Activated naive CD4-positive, alpha-beta T cell treated with anti-CD3 and anti-CD28 coated beads, Interleukin-2, amount 10 ng/mL, durations not matched to agents 7 days and 5 days (primary cell): ENCODE results near the gene EIF4G3.
"Not testable (repeated sequence)": the region's sequence is repeated elsewhere in the genome, so short reads cannot be mapped to it uniquely, and the experiment has no call there.

Experiments used
- CTCF ChIA-PET: fragments of 350-600 bp; sonication (Branson Sonifier 250); formaldehyde crosslinking; loops from one replicate; lab custom pipeline; 2021; ENCODE audit warnings: antibody characterized with exemption; lab: Charles Lee
- DNase-seq: peaks from one replicate; pipeline ENCODE4 v3.0.0-alpha.2; 2020
- H3K27ac Mint-ChIP-seq: one replicate; pipeline ENCODE4 v1.8.0; 2021; ENCODE audit warnings: mild to moderate bottlenecking, moderate library complexity, mixed read lengths
- H3K27me3 Mint-ChIP-seq: one replicate; pipeline ENCODE4 v1.8.0; 2021; ENCODE audit warnings: mild to moderate bottlenecking, mixed read lengths
- H3K36me3 Mint-ChIP-seq: one replicate; pipeline ENCODE4 v1.8.0; 2021; ENCODE audit warnings: mixed read lengths
- H3K4me1 Mint-ChIP-seq: one replicate; pipeline ENCODE4 v1.8.0; 2021; ENCODE audit warnings: mixed read lengths
- H3K4me3 Mint-ChIP-seq: one replicate; pipeline ENCODE4 v1.8.0; 2021; ENCODE audit warnings: mild to moderate bottlenecking, moderate library complexity, mixed read lengths
- H3K9me3 Mint-ChIP-seq: one replicate; pipeline ENCODE4 v1.8.0; 2021; ENCODE audit warnings: mixed read lengths

The EIF4G3 gene

GRCh38 chr1:21176586-21177555, at the start of gene EIF4G3:
EIF4G3 (minus strand) TSS chr1:21176897; CDS start chr1:21002742, 174,155 bp downstream.
- H3K36me3 Mint-ChIP-seq = peaks cover 15% of the 10 kb centered on the region
- H3K27me3 Mint-ChIP-seq = peaks cover 31% of the 10 kb centered on the region
- DNase-seq = peak; percentile 100
- no peaks in the 10 kb centered on the region for H3K9me3 Mint-ChIP-seq
- CTCF ChIA-PET = no interaction called here
- peak within 1 kb of the TSS; percentile 89 for H3K27ac Mint-ChIP-seq
- H3K4me3 Mint-ChIP-seq = peak within 1 kb of the TSS; percentile 83
- peaks cover 28% of the 10 kb centered on the region for H3K4me1 Mint-ChIP-seq

- CTCF ChIA-PET = interaction anchor here (1.6 kb wide), 1 partner anchor 16 kb away, joined by 4 read pairs; no protein-coding TSS in a partner anchor
- H3K4me3 Mint-ChIP-seq = no peak overlapping the region
- H3K36me3 Mint-ChIP-seq = peaks cover 53% of the 10 kb centered on the region
- H3K9me3 Mint-ChIP-seq = no peaks in the 10 kb centered on the region
- H3K27ac Mint-ChIP-seq = no peak overlapping the region
- no peaks in the 10 kb centered on the region for H3K27me3 Mint-ChIP-seq
- DNase-seq = no peak
- H3K4me1 Mint-ChIP-seq = no peaks in the 10 kb centered on the region
Measured at GRCh38 chr1:21225065-21225464, 48.4 kb upstream of the EIF4G3 start.

- Mint-ChIP-seq H3K36me3 (peaks cover 29% of the 10 kb centered on the region), H3K27ac (no peak overlapping the region), H3K4me1 (peaks cover 4% of the 10 kb centered on the region), H3K9me3 (no peaks in the 10 kb centered on the region), H3K27me3 (no peaks in the 10 kb centered on the region), H3K4me3 (no peak overlapping the region)
- CTCF ChIA-PET = interaction anchor here (1.7 to 3.7 kb wide), 2 partner anchors 11 to 148 kb away, joined by 4 to 17 read pairs; no protein-coding TSS in a partner anchor
- DNase-seq = no peak
Measured at GRCh38 chr1:21220815-21221214, 44.1 kb upstream of the EIF4G3 start.

GRCh38 chr1:21219674-21220073, 43.0 kb upstream of the EIF4G3 start:
- DNase-seq = no peak
- Mint-ChIP-seq H3K4me1 (peaks cover 4% of the 10 kb centered on the region), H3K9me3 (no peaks in the 10 kb centered on the region), H3K4me3 (no peak overlapping the region), H3K27ac (no peak overlapping the region), H3K36me3 (peaks cover 24% of the 10 kb centered on the region), H3K27me3 (no peaks in the 10 kb centered on the region)
- CTCF ChIA-PET = interaction anchor here (3.7 to 4.9 kb wide), 2 partner anchors 149 to 151 kb away, joined by 17 to 57 read pairs; no protein-coding TSS in a partner anchor

- Mint-ChIP-seq H3K4me3 (no peak overlapping the region), H3K4me1 (peaks cover 4% of the 10 kb centered on the region), H3K9me3 (no peaks in the 10 kb centered on the region), H3K27me3 (no peaks in the 10 kb centered on the region), H3K27ac (no peak overlapping the region), H3K36me3 (peaks cover 14% of the 10 kb centered on the region)
- peak; percentile 59 for DNase-seq
- CTCF ChIA-PET = interaction anchor here (0.5 to 4.9 kb wide), 24 partner anchors 9 to 364 kb away, joined by 3 to 57 read pairs (median 4); no protein-coding TSS in a partner anchor
Measured at GRCh38 chr1:21217812-21218596, 41.3 kb upstream of the EIF4G3 start.

- Mint-ChIP-seq H3K36me3 (peaks cover 13% of the 10 kb centered on the region), H3K4me3 (no peak overlapping the region), H3K27me3 (no peaks in the 10 kb centered on the region), H3K4me1 (peaks cover 4% of the 10 kb centered on the region), H3K27ac (peak overlapping the region; percentile 62), H3K9me3 (no peaks in the 10 kb centered on the region)
- CTCF ChIA-PET = interaction anchor here (0.6 to 4.9 kb wide), 21 partner anchors 9 to 510 kb away, joined by 3 to 57 read pairs (median 4); no protein-coding TSS in a partner anchor
- peak; percentile 80 for DNase-seq
Measured at GRCh38 chr1:21216835-21217811, 40.4 kb upstream of the EIF4G3 start.

GRCh38 chr1:21212126-21212525, 35.4 kb upstream of the EIF4G3 start:
- Mint-ChIP-seq H3K9me3 (no peaks in the 10 kb centered on the region), H3K4me3 (no peak overlapping the region), H3K36me3 (peaks cover 1% of the 10 kb centered on the region), H3K4me1 (peaks cover 4% of the 10 kb centered on the region), H3K27ac (no peak overlapping the region), H3K27me3 (no peaks in the 10 kb centered on the region)
- CTCF ChIA-PET = interaction anchor here (0.8 to 1.4 kb wide), 2 partner anchors 17 to 21 kb away, joined by 3 to 4 read pairs; no protein-coding TSS in a partner anchor
- DNase-seq = no peak

- not testable (repeated sequence) for H3K36me3 Mint-ChIP-seq, H3K27me3 Mint-ChIP-seq, H3K9me3 Mint-ChIP-seq, DNase-seq, H3K27ac Mint-ChIP-seq, H3K4me3 Mint-ChIP-seq, H3K4me1 Mint-ChIP-seq
- CTCF ChIA-PET = interaction anchor here (1.6 to 2.0 kb wide), 3 partner anchors 10 to 160 kb away, joined by 4 to 9 read pairs (median 7); no protein-coding TSS in a partner anchor
Measured at GRCh38 chr1:21208137-21208700, 31.5 kb upstream of the EIF4G3 start.

GRCh38 chr1:21206117-21206516, 29.4 kb upstream of the EIF4G3 start:
- Mint-ChIP-seq H3K27ac (no peak overlapping the region), H3K4me3 (no peak overlapping the region), H3K4me1 (no peaks in the 10 kb centered on the region), H3K36me3 (no peaks in the 10 kb centered on the region), H3K27me3 (peaks cover 2% of the 10 kb centered on the region), H3K9me3 (no peaks in the 10 kb centered on the region)
- DNase-seq = no peak
- CTCF ChIA-PET = no interaction called here

GRCh38 chr1:21205416-21205815, 28.7 kb upstream of the EIF4G3 start:
- Mint-ChIP-seq H3K27ac (no peak overlapping the region), H3K4me1 (no peaks in the 10 kb centered on the region), H3K4me3 (no peak overlapping the region), H3K27me3 (peaks cover 6% of the 10 kb centered on the region), H3K9me3 (no peaks in the 10 kb centered on the region), H3K36me3 (no peaks in the 10 kb centered on the region)
- CTCF ChIA-PET = interaction anchor here (0.6 kb wide), 1 partner anchor 684 kb away, joined by 3 read pairs; no protein-coding TSS in a partner anchor
- DNase-seq = no peak

GRCh38 chr1:21201650-21202049, 25.0 kb upstream of the EIF4G3 start:
- no peak for DNase-seq
- Mint-ChIP-seq H3K4me1 (no peaks in the 10 kb centered on the region), H3K4me3 (no peak overlapping the region), H3K9me3 (no peaks in the 10 kb centered on the region), H3K36me3 (no peaks in the 10 kb centered on the region), H3K27ac (no peak overlapping the region), H3K27me3 (peaks cover 18% of the 10 kb centered on the region)
- CTCF ChIA-PET = interaction anchor here (1.4 kb wide), 1 partner anchor 53 kb away, joined by 4 read pairs; no protein-coding TSS in a partner anchor

- not testable (repeated sequence) for H3K9me3 Mint-ChIP-seq, DNase-seq, H3K27ac Mint-ChIP-seq, H3K4me1 Mint-ChIP-seq, H3K36me3 Mint-ChIP-seq, H3K4me3 Mint-ChIP-seq
- H3K27me3 Mint-ChIP-seq = peaks cover 23% of the 10 kb centered on the region
- CTCF ChIA-PET = interaction anchor here (1.4 kb wide), 1 partner anchor 54 kb away, joined by 4 read pairs; no protein-coding TSS in a partner anchor
Measured at GRCh38 chr1:21201238-21201637, 24.5 kb upstream of the EIF4G3 start.
